ENCODE data around the gene SUGCT.

The SUGCT gene

DNA sequence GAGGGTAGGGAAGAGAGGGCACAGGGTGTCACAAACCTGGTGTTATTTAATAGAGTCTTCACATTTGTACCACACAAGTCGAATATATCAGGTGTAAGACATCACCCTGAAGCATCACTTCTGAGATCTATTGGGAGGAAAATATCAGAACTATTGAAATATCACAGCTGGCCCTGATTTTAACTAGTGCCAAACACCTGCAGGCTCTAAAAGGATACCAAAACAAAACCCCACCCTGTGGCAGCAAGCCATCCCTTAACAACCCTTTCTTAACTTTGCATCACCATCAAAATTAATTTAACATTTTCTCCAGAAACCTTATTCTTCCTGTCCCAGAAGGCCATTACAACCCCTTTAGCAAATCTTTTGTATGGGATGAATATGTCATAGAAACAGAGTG is 365.4 kb downstream of the SUGCT start:
- in situ Hi-C loops (cut with HindIII; ENCODE audit: low sequenced_read_pairs) = no loop called here

DNA sequence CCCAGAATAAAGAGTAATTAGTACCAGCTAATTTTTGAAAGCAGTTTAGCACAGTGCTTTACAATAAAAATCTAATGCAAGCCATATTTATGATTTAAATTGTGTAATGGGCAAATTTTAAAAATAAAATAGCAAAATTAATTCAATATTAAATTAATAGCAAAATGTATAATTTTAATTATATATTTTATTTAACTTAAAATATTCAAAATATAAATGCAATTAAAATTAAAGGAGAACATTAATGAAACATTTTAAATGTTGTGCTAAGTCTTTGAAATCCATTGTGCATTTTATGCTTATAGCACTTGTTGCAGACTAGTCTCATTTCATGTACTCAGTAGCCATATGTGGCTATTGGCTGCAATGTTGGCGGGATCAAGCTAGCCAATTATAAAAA is 367.6 kb downstream of the SUGCT start:
- in situ Hi-C loops (cut with HindIII; ENCODE audit: low sequenced_read_pairs) = no loop called here

DNA sequence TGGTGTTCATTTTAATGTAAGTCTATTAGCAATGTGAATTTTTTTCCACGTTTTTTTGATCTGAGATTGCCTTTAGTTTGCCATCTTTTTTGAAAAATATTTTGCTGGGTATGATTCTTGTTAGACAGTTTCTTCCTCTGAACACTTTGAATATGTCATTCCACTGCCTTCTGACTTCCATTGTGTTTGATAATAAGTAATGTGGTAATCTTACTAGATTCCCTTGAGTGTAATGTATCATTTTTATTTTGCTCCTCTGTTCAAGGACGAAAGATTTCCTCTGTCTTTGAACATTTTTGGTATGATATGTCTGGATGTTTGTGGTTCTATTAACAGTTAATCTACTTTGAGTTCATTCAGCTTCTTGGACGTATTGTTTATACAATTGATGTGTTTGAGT is 371.4 kb downstream of the SUGCT start:
- in situ Hi-C loops (cut with HindIII; ENCODE audit: low sequenced_read_pairs) = no loop called here

DNA sequence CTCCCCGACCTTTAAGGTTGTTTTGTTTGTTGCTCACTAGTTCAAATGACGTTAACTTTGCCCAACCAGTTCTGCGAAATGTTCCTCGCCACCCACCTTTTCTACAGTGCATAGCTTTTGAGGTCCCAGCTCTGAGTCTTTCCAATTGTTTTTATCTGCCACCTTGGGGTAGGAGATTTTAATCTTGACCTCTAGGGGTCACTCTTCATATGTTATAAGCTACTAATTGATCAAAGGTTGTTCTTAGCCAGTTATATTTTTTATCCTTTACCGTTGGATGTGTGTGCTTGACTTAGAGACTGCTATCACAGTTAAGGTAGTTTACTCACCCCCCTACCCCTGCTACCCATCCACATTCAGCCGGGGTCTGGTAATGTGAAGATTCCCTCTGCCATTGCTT is 372.4 kb downstream of the SUGCT start:
- in situ Hi-C loops (cut with HindIII; ENCODE audit: low sequenced_read_pairs) = no loop called here

DNA sequence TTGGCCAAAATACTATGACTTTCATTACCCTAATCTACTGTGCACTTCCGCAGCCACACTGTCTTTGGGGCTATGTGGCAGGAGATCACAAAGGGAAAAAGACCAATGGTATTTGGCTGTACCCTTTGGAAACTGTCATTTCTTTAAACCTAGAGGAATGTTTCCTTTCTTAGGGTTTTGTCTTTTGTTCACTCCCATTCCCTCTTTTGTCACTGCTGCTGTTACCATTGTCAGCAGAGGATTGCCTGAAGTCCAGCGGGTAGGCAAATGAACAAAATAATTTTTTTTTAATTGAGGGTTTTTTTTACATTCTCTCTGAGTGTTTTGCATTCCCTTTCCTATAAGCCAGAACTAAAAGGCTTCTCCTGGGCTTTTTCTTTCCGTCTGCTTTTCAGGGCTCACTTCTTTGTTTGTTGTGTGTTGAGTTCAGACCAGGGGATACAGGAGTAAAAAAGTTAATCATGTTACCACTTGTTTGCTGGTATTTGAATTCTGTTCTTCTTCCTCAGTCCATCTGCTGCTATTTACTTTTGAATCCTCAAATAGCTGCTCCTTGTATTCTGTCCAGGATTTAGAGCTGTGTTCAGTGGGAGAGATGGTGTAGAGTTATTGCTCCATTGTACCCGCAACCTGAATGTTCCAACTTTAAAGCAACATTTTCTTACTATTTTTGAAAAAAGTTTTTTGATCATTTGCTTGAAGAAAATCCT is 374.6 kb downstream of the SUGCT start:
- in situ Hi-C loops (cut with HindIII; ENCODE audit: low sequenced_read_pairs) = no loop called here

DNA sequence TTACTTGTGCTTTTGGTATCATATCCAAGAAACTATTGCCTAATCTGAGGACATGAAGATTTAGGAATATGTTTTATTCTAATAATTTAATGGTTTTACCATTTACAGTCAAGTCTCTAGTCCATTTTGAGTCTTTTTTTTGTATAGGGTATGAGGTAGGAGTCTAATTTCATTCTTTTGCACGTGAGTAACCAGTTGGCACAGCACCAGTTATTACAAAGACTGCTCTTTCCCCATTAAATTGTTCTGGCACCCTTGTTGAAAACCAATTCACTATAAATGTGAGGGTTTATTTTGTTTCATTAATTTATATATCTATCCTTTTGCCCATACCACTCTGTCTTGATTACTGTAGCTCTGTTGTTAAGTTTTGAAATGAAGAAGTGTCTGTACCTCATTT is 381.6 kb downstream of the SUGCT start:
- in situ Hi-C loops (cut with HindIII; ENCODE audit: low sequenced_read_pairs) = no loop called here

DNA sequence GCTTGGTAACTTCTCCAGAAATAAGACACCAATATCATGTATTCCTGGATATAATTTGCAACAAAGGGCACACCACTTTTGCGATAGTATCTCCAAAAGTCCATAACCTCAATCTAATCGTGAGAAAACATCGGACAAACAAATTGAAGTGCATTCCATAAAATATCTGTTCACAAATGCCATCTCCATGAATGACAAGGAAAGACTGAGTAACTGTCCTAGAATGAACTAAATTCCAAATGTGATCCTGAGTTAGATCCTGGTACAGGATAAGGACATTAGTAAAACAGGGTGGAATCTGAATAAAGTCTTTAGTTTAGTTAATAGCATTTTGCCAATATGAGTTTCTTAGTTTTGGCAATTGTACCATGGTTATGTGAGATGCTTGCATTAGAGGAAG is 384.2 kb downstream of the SUGCT start:
- in situ Hi-C loops (cut with HindIII; ENCODE audit: low sequenced_read_pairs) = no loop called here

DNA sequence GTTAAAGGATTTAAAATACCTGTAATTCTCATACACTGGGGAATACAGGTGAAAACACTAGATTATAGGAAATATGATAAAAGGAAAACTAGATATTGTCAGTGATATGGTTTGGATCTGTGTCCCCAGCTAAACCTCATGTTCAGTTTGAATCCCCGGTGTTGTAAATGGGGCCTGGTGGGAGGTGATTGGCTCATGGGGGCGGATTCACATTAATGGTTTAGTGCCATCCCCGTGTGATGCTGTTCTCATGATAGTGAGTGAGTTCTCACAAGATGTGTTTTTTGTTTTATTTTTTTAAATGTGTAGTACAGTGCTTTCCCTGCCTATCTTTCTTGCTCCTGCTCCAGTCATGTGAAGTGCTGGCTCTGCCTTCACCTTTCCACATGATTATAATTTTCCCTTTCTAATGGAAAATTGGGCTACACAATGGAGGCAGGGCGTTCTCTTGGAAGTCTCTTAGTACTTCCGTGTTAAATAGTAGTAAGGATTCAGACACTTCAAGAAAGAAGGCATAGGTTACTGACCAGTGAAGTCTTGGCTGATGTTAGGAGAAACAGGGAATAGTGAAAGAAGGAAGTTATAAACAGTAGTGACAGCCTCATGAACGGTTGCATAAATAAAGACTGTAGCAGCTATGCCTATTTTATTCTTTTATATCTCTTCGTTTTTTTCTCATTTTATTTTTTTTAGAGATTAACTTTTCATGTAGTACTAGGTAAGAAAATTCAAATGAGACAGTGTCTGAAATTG is 386.4 kb downstream of the SUGCT start:
- in situ Hi-C loops (cut with HindIII; ENCODE audit: low sequenced_read_pairs) = loop anchor here (5.0 kb wide), 2 partner anchors 46 to 76 kb away; no protein-coding TSS in a partner anchor

DNA sequence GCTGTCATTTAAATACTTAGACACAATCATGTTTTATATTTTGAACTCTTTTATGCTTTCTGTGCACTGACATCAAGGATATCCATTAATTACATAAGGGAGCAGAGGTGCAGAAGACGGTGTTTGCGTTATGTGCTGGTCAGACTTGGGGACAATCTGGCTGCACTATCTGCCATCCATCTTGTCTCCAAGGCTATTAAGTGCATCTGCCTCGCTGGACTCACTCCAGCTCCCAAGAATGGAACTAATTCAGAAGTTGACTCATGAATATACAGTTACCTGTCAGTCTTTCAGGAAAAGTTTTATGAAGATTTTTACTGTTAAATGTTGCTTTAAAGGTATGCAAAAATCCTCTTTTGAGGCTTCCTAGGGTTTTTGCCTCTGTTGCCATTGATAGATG is 391.0 kb downstream of the SUGCT start:
- in situ Hi-C loops (cut with HindIII; ENCODE audit: low sequenced_read_pairs) = no loop called here

DNA sequence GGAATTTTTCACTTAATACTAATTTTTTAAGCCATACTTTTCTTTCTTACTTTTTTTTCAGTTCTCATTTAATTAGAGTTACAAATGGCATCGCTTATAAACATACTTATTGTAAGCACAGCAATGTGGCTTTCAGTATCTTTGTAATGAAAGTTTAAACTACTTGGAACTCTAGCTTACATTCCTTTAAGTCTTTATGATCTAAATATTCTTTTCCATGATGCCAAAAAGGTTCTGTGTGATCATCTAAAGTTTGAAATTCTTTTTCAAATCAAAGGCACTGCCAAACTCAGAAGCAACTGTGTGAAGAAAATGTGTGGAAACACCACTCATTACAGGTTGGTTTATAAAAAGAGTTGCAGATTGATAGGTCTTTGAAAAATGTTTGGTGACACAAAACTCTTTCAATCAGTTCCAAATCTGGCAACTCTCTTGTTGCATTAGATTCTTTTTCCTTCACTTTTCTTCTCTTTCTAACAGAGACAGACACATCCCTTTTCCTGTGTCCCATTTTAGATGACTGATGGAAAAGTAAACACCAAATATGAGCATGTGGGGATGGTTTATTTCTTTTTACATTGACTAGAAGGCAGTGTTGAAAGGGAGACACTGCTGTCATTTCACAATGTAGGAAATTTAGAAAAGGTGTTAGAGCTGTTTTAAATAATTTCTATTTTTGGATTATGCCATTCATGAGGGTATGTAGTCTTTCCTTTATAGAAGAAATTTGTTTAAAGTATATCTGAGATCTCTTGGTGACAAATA is 392.3 kb downstream of the SUGCT start:
- in situ Hi-C loops (cut with HindIII; ENCODE audit: low sequenced_read_pairs) = no loop called here

DNA sequence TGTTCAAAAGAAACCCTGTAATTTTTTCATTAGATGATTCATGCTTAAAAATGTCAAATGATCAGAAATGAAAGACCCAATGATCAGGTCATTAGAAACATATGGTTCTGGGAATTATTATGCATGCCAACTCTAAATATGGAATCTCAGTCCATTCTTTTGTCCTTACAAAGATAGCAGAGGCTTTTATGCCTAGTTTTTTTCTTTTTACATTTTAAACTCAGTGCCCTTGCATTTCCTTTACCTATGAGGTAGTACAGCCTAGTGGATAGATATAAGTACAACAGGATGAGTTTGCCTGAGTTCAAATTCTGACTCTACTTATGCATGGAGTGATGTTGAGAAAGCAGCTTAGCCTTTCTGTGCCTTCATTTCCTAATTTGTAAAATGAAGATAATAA is 392.9 kb downstream of the SUGCT start:
- in situ Hi-C loops (cut with HindIII; ENCODE audit: low sequenced_read_pairs) = no loop called here

DNA sequence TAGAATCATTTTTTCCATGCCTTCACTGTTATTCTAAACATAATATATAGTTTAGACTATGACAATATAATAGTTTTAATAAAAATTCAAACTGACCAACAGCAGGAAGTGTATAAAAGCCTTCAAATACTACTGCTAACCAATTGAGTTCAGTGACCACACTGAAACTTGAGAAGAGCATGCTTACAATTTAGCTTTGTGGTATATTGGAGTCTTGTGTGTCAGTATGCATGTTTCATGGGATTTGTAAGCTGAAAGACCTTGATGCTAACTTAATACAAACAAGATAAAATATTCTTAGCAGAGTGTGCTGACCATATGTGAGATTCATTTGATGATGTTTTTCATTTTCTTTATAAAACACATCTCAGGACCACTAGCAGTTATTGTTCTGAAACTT is 395.5 kb downstream of the SUGCT start:
- in situ Hi-C loops (cut with HindIII; ENCODE audit: low sequenced_read_pairs) = no loop called here

DNA sequence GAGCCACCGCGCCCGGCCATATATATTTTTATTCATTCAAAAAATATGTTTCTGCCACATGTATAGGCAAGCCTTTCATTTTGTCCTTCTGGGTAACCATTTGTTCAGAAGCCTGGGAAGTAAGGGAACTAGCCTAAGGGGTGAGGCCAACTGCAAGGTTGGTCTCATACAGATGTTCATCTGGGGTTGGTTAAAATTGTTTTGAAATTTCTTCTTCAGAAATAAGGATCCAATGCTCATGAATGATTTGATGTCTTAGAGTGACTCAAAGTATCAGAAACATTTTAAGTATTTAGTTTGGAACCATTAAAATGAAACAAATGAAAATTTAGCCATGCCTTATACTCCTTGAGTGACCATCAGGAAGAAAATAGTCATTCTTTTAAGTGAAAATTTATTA is 397.2 kb downstream of the SUGCT start:
- in situ Hi-C loops (cut with HindIII; ENCODE audit: low sequenced_read_pairs) = no loop called here

DNA sequence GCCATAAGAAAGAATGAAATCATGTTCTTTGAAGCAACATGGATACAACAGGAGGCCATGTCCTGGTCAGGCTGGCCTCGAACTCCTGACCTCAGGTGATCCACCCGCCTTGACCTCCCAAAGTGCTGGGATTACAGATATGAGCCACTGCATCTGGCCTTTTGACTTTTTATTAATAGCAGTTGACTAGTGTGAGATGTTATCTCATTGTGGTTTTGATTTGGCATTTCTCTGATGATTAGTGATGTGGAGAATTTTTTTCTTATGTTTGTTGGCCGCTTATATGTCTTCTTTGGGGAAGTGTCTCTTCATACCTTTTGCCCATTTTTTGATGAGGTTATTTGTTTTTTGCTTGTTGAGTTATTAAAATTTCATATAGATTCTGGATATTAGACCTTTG is 400.9 kb downstream of the SUGCT start:
- in situ Hi-C loops (cut with HindIII; ENCODE audit: low sequenced_read_pairs) = no loop called here

DNA sequence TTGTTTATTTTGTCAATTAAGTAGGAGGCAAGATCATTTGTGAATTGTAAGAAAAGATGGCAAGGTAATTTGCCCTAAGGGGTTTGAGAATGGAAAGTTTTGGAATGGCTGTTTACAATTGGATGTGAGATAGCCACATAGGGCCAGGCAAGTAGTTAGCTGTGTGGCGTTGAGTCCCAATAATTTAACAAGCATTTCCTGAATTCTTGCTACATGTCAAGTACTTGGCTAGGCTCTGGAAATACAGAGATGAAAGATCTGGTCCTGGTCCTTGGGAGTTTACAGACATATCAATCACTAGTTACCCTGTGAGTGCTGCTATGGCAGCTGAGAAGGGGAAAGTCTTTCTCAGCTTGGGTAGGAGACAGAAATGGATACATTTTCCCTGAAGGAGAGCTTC is 401.6 kb downstream of the SUGCT start:
- in situ Hi-C loops (cut with HindIII; ENCODE audit: low sequenced_read_pairs) = no loop called here

DNA sequence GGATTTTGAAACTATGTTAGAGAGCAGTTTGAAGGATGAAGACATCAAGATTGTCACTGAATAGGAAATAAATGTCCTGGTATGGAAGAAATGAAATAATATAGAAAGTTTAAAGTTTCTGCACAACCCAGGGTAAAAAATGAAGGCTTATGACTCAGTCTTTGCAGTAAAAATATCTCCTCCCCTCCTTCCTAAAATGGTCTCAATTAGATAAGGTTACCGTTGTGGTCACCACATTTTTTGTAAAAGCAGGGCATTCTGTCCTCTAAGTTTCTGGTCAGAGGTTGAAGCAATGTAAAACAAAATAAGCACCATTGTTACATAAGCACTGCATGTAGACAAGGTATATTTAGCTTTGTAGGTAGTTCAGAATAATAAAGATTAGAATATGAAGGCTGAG is 403.5 kb downstream of the SUGCT start:
- in situ Hi-C loops (cut with HindIII; ENCODE audit: low sequenced_read_pairs) = no loop called here

DNA sequence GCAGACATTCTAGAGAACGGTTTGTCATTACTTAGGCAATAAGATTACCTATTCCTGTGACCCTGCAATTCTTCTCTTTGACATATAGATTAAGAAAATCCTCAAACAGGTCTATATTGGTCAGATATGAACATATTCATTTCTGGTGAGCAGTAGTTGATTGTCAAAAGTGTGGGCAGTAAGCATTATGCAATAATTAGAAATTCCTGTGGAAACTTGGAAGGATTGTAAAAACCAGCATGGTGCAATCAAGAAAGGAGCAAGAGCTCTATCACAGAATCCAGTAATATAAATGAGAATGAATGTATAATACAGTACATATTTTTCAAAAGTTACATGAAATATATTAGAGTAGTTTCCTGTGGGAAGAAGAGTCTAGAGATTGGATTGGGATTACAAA is 406.5 kb downstream of the SUGCT start:
- in situ Hi-C loops (cut with HindIII; ENCODE audit: low sequenced_read_pairs) = no loop called here

DNA sequence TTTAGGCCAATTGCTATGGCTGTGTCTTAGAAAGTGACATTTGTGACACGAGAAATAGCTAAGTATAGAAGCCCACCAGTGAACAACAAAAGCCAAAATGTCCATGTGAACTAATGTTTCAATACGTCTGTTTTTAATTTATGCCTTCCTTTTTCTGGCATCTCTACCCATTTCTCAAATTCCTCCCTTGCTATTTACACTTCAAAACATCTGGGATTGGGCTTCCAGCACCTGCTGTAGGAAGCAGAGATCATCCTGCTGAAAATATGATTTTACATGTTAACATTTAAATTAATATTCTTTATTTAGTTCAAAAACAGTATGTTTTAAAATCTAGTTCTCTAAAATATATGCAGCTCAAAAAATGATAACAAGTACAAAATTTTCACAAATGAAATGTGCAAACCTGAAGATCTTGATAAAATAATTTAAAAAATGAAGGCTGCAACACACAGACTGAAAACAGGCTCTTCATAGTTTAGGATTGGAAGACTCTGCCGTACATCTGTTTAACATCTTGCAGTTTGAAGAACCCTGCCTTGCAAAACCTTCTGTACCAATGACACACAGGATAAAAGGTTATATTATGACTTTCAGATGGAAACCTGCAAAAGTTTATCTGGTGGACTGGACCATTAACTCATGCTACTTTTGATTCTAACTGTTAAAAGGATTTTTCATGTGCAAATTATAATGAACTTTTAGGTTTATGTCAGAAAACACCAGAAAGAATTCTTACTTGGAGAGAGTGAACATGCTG is 408.4 kb downstream of the SUGCT start:
- in situ Hi-C loops (cut with HindIII; ENCODE audit: low sequenced_read_pairs) = no loop called here

DNA sequence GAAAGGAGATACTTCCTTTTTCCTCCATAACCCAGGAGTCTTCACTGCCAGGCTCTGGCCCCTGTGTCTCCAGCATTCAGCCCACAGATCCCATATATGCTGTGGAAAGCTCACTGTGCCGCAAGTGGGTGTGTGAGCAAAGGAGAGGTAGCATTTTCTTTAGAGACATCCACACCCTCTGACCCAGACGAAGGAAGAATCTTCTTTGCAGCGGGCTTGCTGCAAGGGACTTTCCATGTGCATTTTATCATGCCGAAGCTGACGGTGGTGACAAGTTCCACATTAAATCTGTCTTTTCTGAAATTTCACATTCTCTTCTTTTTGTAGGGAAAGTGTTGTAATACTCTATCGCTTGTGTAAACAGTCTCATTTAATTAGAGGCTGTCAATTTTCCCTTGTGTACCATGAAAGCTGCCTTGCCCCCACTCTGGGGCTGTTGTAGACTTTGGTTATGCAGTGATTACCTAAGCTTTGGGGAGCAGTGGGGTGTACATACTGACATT is 409.5 kb downstream of the SUGCT start:
- in situ Hi-C loops (cut with HindIII; ENCODE audit: low sequenced_read_pairs) = no loop called here

DNA sequence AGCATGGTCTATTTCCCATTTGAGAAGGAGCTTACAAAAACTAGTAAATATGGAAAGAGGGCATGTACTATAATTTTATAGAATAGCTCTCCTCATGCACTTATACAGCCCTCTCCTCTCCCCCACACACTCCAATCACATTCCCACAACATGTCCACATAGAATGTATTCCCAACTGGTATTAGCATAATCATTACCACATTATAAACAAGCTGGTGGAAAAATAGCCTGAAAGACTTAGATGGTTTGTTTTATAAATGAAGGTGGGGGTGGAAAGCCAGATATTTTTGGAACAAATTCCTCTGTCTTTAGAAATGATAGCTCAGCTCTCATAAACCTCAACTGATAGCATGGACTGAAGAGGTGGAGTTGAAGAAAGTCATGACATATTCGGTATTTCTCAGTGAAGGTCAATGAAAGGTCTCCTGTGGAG is 410.1 kb downstream of the SUGCT start:
- in situ Hi-C loops (cut with HindIII; ENCODE audit: low sequenced_read_pairs) = no loop called here

DNA sequence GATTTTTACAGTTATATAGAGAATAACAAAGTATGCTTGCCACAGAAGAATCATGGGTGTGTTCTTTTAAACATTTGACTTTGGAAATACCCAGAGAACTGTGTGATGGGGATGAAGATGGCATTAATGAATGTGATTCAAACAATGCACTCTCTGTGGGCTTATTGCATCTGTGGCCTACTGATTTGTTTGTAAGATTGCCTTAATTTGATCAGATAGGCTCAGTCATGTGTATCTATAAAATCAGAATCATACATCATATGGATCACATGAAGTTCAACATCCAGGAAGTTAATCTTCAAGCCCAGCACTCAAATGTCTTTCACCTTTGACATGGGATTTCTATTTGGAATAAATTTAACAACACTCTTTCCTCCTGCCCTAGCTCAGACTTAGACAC is 410.9 kb downstream of the SUGCT start:
- in situ Hi-C loops (cut with HindIII; ENCODE audit: low sequenced_read_pairs) = no loop called here

All from endothelial cell of hepatic sinusoid (primary cell).